HG02981 (cell line): Measurements from ENCODE around the gene ASB7.
"Not testable (repeated sequence)": the region's sequence is repeated elsewhere in the genome, so short reads cannot be mapped to it uniquely, and the experiment has no call there.

Source experiments
- ATAC-seq: cut with Tn5 transposase; IDR thresholded peaks from one replicate; pipeline ENCODE4 v1.9.1; 2021; ENCODE audit warnings: mild to moderate bottlenecking, moderate library complexity; ENCODE audit not compliant: unreplicated experiment

The ASB7 gene

GRCh38 chr15:100648951-100649350, 46.6 kb downstream of the ASB7 start:
- ATAC-seq, result no peak

- no peak for ATAC-seq
Measured at GRCh38 chr15:100650685-100651084, 48.3 kb downstream of the ASB7 start.

GRCh38 chr15:100651253-100651652, 48.9 kb downstream of the ASB7 start:
- no peak for ATAC-seq

- no peak for ATAC-seq
Measured at GRCh38 chr15:100652116-100652515, 49.7 kb downstream of the ASB7 start.

- ATAC-seq, result no peak
Measured at GRCh38 chr15:100653608-100654007, 51.2 kb downstream of the ASB7 start.

GRCh38 chr15:100658895-100659294, 56.5 kb downstream of the ASB7 start:
- no peak for ATAC-seq

- no peak for ATAC-seq
Measured at GRCh38 chr15:100661156-100661555, 58.8 kb downstream of the ASB7 start.

GRCh38 chr15:100663086-100663914, 60.9 kb downstream of the ASB7 start:
- no peak for ATAC-seq

GRCh38 chr15:100663915-100664281, 61.5 kb downstream of the ASB7 start:
- no peak for ATAC-seq

- ATAC-seq, result no peak
Measured at GRCh38 chr15:100665570-100665969, 63.2 kb downstream of the ASB7 start.

GRCh38 chr15:100667405-100668347, 65.3 kb downstream of the ASB7 start:
- no peak for ATAC-seq

- no peak for ATAC-seq
Measured at GRCh38 chr15:100668348-100668745, 66.0 kb downstream of the ASB7 start.

- no peak for ATAC-seq
Measured at GRCh38 chr15:100669260-100669659, 66.9 kb downstream of the ASB7 start.

GRCh38 chr15:100670505-100671021, 68.2 kb downstream of the ASB7 start:
- ATAC-seq, result no peak

- no peak for ATAC-seq
Measured at GRCh38 chr15:100671124-100671680, 68.8 kb downstream of the ASB7 start.

- ATAC-seq, result no peak
Measured at GRCh38 chr15:100671858-100672543, 69.6 kb downstream of the ASB7 start.

- ATAC-seq, result no peak
Measured at GRCh38 chr15:100672959-100673358, 70.6 kb downstream of the ASB7 start.

GRCh38 chr15:100679151-100679550, 76.8 kb downstream of the ASB7 start:
- not testable (repeated sequence) for ATAC-seq

- ATAC-seq, result no peak
Measured at GRCh38 chr15:100680726-100681125, 78.3 kb downstream of the ASB7 start.

GRCh38 chr15:100681335-100681746, 79.0 kb downstream of the ASB7 start:
- ATAC-seq, result no peak

- no peak for ATAC-seq
Measured at GRCh38 chr15:100682468-100682867, 80.1 kb downstream of the ASB7 start.
